GM19351 (cell line): ENCODE data around the gene GRID2IP.
"Not testable (repeated sequence)": the region's sequence is repeated elsewhere in the genome, so short reads cannot be mapped to it uniquely, and the experiment has no call there.

Source experiments
- ATAC-seq: cut with Tn5 transposase; IDR thresholded peaks from one replicate; pipeline ENCODE4 v1.9.1; 2021; ENCODE audit warnings: mild to moderate bottlenecking, moderate library complexity; ENCODE audit not compliant: unreplicated experiment

GRID2IP gene

GRCh38 chr7:6495597-6496262 lies 55.5 kb downstream of the GRID2IP start:
- no peak for ATAC-seq

GRCh38 chr7:6494365-6494764 lies 56.9 kb downstream of the GRID2IP start:
- no peak for ATAC-seq

DNA sequence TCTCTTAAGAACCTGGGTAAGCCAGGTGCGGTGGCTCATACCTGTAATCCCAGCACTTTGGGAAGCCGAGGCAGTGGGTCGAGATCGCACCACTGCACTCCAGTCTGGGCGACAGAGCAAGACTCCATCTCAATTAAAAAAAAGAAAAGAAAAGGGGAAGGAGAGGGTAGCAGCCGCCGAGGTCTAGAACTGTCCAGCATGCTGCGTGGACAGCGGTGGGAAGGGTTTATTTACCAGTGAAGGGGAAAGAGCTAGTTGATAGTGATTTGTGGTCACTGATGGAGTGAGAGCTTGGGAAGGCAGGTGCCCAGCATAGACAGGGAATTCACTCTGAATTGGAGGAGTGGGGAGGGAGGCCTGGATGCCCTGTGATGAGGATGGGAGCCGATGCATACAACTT lies 60.1 kb downstream of the GRID2IP start:
- no peak for ATAC-seq

GRCh38 chr7:6489612-6490011 lies 61.6 kb downstream of the GRID2IP start:
- no peak for ATAC-seq

DNA sequence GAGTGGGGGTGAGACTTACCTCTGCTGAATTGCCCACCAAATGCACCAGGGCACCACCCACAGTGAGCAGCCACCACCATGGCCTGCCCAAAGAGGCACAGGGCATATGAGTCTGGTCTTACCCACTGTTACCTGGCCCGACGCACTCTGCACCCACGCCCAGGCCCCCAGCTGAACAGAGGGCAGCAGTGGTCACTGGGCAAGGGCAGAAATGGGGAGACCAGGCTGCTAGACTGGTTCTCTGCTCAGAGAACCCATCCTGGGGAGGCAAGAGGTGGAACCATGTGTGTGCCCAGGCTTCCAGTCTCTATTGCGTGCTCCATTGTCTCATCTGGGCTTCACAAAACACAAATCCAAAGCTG lies 64.1 kb downstream of the GRID2IP start:
- ATAC-seq, result no peak

- ATAC-seq, result no peak
Measured at GRCh38 chr7:6486438-6487183, 64.7 kb downstream of the GRID2IP start.

- no peak for ATAC-seq
Measured at GRCh38 chr7:6482743-6483119, 68.5 kb downstream of the GRID2IP start.

DNA sequence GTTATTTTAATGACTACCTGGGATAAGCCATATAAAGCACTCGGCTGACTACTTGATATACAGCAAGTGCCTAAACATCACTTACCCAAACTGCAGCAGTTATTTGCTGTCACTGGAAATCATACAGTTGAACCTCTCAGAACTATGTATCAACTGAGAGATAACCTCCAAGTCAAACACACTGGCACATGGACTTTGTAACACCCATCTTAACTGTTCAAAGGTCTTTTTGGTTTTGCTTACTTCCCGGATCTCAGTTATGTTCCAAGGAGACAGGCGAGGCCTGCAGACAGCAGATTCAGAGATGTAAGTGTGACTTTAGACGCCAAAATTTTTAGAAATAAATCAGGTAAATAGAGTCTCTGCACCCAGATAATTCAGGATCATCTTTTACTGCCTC lies 69.0 kb downstream of the GRID2IP start:
- ATAC-seq, result no peak

DNA sequence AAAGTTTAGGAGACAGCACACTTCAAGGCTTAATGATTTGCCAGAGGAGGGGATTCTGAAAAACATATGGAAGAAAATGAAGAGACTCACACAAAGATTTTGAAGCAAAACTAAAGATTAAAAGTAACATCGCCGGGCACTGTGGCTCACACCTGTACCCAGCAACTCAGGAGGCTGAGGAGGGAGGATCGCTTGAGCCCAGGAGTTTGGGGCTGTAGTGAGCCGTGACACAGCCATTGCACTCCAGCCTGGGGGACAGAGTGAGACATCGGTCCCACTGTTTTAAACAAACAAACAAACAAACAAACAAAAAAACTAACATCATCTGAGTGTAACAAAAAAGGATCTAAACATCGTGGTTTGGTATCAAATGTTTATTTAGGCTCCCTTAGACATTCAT lies 69.8 kb downstream of the GRID2IP start:
- ATAC-seq, result no peak

GRCh38 chr7:6480323-6480660 lies 71.0 kb downstream of the GRID2IP start:
- no peak for ATAC-seq

DNA sequence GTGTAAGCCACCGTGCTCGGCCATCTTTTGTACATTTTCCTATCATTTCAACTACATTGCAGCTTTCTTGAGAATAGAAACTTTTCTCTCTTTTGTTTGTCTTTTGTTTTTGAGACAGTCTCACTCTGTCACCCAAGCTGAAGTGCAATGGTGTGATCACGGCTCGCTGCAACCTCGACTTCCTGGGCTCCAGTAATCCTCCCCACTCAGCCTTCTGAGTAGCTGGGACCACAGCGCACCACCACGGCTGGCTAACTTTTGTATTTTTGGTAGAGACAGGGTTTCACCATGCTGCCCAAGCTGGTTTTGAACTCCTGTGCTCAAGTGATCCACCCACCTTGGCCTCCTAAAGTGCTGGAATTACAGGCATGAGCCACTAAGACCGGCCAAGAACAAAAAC lies 72.2 kb downstream of the GRID2IP start:
- no peak for ATAC-seq

GRCh38 chr7:6478186-6478585 lies 73.1 kb downstream of the GRID2IP start:
- ATAC-seq, result no peak

GRCh38 chr7:6477318-6477660 lies 74.0 kb downstream of the GRID2IP start:
- ATAC-seq, result no peak

DNA sequence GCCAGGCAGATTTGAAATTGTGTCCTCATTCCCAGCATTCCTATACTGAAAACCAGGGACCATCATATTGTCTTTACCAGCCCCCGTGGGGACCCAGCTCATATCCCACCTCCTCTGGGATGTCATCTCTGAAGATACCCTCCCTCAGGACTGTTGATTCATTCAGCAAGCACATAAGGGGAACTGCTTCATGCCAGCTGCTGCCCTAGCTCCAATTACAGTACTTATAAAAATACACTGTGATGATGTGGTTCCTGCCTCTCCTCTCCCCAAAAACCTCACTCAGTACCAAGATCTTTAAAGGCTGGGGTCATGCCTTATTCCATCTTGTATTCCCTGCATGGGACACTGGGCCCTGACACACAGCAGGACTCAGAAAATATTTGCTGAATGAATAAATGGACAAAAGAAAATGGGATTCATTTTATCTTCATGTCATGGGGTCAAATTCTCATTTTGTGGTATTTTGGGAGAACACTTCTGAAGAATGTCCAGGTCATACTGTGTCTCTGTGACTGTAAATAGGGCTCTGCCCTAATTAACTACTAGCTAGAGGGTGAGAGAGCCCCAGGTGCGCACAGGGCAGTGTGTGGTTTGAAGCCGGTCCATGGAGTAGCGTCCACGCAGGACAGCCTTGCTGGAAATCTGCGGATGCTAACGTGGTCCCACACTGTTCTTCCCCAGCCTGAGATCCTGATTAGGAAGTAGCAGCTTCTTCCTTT lies 74.5 kb downstream of the GRID2IP start:
- ATAC-seq, result no peak

DNA sequence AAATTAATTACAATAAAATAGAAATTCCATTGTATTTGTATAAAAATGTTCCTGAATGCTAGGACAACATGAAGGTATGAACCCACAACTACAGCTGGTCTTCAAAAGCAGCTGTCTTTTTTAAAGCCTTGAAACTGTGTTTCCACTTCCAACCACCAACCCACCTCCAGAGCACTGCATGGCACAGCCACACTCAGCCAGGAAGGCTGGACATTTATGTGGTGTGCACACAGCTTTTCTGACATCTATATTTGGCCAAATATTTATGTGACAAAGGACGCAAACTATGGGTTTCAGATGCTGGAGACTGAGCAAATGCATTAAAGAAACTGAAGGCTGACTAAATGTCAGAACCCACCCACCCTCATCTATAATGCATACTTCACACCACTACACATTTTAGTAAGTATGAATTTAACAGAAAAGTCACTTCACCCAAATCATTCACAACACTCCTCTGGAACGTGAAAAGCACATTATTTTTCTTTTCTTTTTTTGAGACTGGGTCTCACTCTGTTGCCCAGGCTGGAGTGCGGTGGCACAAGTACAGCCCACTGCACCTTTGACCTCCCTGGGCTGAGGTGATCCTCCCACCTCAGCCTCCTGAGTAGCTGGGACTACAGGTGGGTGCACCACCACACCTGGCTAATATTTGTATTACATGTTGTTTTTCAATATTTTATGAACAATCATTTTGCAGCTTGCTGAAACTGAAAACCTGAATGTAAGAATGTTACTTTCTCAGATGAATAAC lies 75.7 kb downstream of the GRID2IP start:
- ATAC-seq, result no peak

DNA sequence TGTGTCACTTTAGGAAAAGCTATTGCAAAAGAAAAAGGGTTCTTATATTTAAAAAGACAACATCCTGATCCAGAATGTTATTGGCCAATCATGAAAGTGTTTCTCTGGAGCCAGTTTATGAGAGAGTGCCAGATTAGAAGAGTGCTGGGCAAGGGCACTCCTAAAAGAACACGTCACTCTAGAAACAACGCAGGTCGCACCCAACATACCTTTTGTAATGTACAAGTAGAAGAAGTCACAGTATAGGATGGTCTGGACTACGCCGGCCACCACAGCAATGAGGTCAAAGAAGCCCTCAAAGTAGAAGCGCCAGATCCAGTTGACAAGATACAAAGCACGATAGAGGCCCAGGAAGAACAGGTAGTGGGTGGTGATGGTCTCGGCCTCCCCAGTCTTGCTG lies 85.4 kb downstream of the GRID2IP start:
- no peak for ATAC-seq

DNA sequence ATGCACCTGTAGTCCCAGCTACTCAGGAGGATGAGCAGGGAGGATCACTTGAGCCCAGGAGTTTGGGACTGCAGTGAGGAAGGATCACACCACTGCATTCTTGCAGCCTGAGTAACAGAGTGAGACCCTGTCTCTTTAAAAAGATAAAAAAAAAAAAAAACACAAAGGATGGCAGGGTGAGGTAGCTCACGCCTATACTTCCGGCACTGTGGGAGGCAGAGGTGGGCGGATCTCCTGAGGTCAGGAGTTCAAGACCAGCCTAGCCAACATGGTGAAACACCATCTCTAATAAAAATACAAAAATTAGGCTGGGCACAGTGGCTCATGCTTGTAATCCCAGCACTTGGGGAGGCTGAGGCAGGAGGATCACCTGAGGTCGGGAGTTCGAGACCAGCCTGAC lies 87.7 kb downstream of the GRID2IP start:
- not testable (repeated sequence) for ATAC-seq

GRCh38 chr7:6461946-6462550 lies 89.2 kb downstream of the GRID2IP start:
- ATAC-seq, result no peak

- no peak for ATAC-seq
Measured at GRCh38 chr7:6460990-6461584, 90.2 kb downstream of the GRID2IP start.

DNA sequence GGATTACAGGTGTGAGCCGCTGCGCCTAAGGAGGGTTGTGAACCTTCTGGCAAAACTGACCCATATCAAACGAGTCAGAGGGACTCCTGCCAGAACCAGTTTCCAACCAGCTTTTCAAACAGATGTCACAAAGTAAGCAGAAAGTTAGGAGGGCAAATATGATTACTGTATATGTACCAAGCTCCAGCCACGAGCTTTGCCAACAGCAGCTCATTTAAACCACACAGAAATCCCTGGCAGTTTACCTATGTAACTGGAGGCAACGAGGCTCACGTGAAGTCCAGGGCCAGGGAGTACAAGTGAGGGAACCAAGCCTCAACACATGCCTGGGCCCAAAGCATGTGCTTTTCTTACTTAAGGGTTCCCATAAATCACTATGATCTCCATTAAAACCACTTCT lies 91.0 kb downstream of the GRID2IP start:
- ATAC-seq, result no peak

DNA sequence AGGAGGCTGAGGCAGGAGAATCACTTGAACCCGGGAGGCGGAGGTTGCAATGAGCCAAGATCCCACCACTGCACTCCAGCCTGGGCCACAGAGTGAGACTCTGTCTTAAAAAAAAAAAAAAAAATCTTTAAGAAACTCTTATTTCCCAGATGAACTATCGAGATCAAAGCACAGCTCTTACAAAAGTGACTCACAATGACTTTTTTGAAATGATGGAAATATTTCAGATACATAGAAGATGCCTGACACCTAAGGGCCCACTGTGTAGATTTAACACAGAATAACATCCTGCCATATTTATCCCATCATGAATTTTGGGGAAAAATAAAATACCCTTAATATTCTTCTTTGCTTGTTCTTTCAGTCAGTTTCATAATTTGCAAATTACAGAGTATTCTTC lies 92.6 kb downstream of the GRID2IP start:
- not testable (repeated sequence) for ATAC-seq
